WTC11 (cell line): Measurements from ENCODE around the gene MATN3. TPM values are rescaled to one million over a fixed set of nuclear protein-coding genes. Genes with fewer than 3 reads are reported as not detected.

Experiments
- ATAC-seq: fragments of 200-7000 bp; cut with Tn5 transposase; 2 replicates; pipeline ENCODE4 v1.10.0; 2021; ENCODE audit warnings: mild to moderate bottlenecking, moderate library complexity
- CTCF ChIA-PET: fragments of 300-600 bp; sonication (Branson Sonifier 250); formaldehyde crosslinking; loops from one replicate; lab custom pipeline; 2021; ENCODE audit warnings: antibody characterized with exemption; lab: Charles Lee
- POLR2A ChIA-PET: fragments of 350-600 bp; sonication (Branson Sonifier 250); formaldehyde crosslinking; loops from one replicate; lab custom pipeline; 2021; ENCODE audit warnings: antibody characterized with exemption; lab: Charles Lee
- DNase-seq: peaks from one replicate; pipeline ENCODE4 v3.0.0; 2021; ENCODE audit warnings: low spot score
- H3K27ac Mint-ChIP-seq: 2 replicates; pipeline ENCODE4 v1.8.0; 2021; ENCODE audit warnings: mixed read lengths
- H3K27me3 Mint-ChIP-seq: 2 replicates; pipeline ENCODE4 v1.8.0; 2021; ENCODE audit warnings: low read depth, mild to moderate bottlenecking, moderate library complexity, mixed read lengths
- H3K36me3 Mint-ChIP-seq: 2 replicates; pipeline ENCODE4 v1.8.0; 2021; ENCODE audit warnings: mixed read lengths
- H3K4me1 Mint-ChIP-seq: 2 replicates; pipeline ENCODE4 v1.8.0; 2022; ENCODE audit warnings: mixed read lengths
- H3K4me3 Mint-ChIP-seq: 2 replicates; pipeline ENCODE4 v1.8.0; 2021; ENCODE audit warnings: mild to moderate bottlenecking, moderate library complexity, mixed read lengths
- H3K9me3 Mint-ChIP-seq: 2 replicates; pipeline ENCODE4 v1.8.0; 2021; ENCODE audit warnings: mixed read lengths
- ATF1 ChIP-seq: sonication (generic); formaldehyde crosslinking; IDR thresholded peaks from 2 replicates; pipeline ENCODE4 v1.8.1; 2023; ENCODE audit warnings: mild to moderate bottlenecking, moderate library complexity, missing genetic modification reagents
- CREB1 ChIP-seq: sonication (generic); formaldehyde crosslinking; IDR thresholded peaks from 2 replicates; pipeline ENCODE4 v1.8.0; 2023; ENCODE audit warnings: mild to moderate bottlenecking, missing genetic modification reagents
- ETV6 ChIP-seq: sonication (generic); formaldehyde crosslinking; IDR thresholded peaks from 2 replicates; pipeline ENCODE4 v1.8.1; 2022; ENCODE audit warnings: mild to moderate bottlenecking, missing genetic modification reagents
- JAZF1 ChIP-seq: fragments of 250-450 bp; sonication (Bioruptor Pico); IDR thresholded peaks from 2 replicates; pipeline ENCODE4 v1.9.0; 2021; ENCODE audit warnings: moderate library complexity, mild to moderate bottlenecking, inconsistent platforms
- OVOL2 ChIP-seq: fragments of 250-450 bp; sonication (Bioruptor Pico); IDR thresholded peaks from 2 replicates; pipeline ENCODE4 v1.9.0; 2021; ENCODE audit warnings: mild to moderate bottlenecking, borderline replicate concordance
- RELA ChIP-seq: sonication (generic); formaldehyde crosslinking; IDR thresholded peaks from 2 replicates; pipeline ENCODE4 v1.8.1; 2022; ENCODE audit warnings: missing genetic modification reagents, mild to moderate bottlenecking, borderline replicate concordance
- SOX15 ChIP-seq: fragments of 250-450 bp; sonication (Bioruptor Pico); IDR thresholded peaks from 2 replicates; pipeline ENCODE4 v1.9.0; 2021; ENCODE audit warnings: mild to moderate bottlenecking
- ZNF232 ChIP-seq: sonication (generic); formaldehyde crosslinking; IDR thresholded peaks from 2 replicates; pipeline ENCODE4 v1.8.0; 2022; ENCODE audit warnings: mild to moderate bottlenecking, missing genetic modification reagents
- ZNF416 ChIP-seq: fragments of 250-450 bp; sonication (Bioruptor Pico); IDR thresholded peaks from 2 replicates; pipeline ENCODE4 v1.9.0; 2021; ENCODE audit warnings: mild to moderate bottlenecking, inconsistent platforms
- total RNA-seq: library from RNA; stranded (reverse); gene quantifications from 3 replicates; pipeline ENCODE4 v1.2.3, GENCODE V29; 2021
- TF ChIP-seq, protein P1 (sequence below): sonication (generic); formaldehyde crosslinking; IDR thresholded peaks from 2 replicates; pipeline ENCODE4 v1.8.0; 2022; ENCODE audit warnings: mild to moderate bottlenecking, missing genetic modification reagents
- TF ChIP-seq, protein P2 (sequence below): sonication (generic); formaldehyde crosslinking; conservative IDR thresholded peaks from 2 replicates; pipeline ENCODE4 v1.8.1; 2022; ENCODE audit warnings: mild to moderate bottlenecking, missing genetic modification reagents
- TF ChIP-seq, protein P3 (sequence below): sonication (generic); formaldehyde crosslinking; IDR thresholded peaks from 2 replicates; pipeline ENCODE4 v1.8.1; 2023; ENCODE audit warnings: mild to moderate bottlenecking, moderate library complexity, missing genetic modification reagents
- TF ChIP-seq, protein P4 (sequence below): sonication (generic); formaldehyde crosslinking; IDR thresholded peaks from 2 replicates; pipeline ENCODE4 v1.8.1; 2022; ENCODE audit warnings: mild to moderate bottlenecking, missing genetic modification reagents, moderate library complexity, borderline replicate concordance
- TF ChIP-seq, protein P5 (sequence below): sonication (generic); formaldehyde crosslinking; IDR thresholded peaks from 2 replicates; pipeline ENCODE4 v1.8.1; 2022; ENCODE audit warnings: mild to moderate bottlenecking, moderate library complexity, missing genetic modification reagents
- TF ChIP-seq, protein P6 (sequence below): sonication (generic); formaldehyde crosslinking; IDR thresholded peaks from 2 replicates; pipeline ENCODE4 v1.8.1; 2023; ENCODE audit warnings: mild to moderate bottlenecking, missing genetic modification reagents
- TF ChIP-seq, protein P7 (sequence below): fragments of 200-600 bp; IDR thresholded peaks from 2 replicates; pipeline ENCODE4 v1.8.0; 2022; ENCODE audit warnings: antibody characterized with exemption
- TF ChIP-seq, protein P8 (sequence below): fragments of 250-450 bp; sonication (Bioruptor Pico); IDR thresholded peaks from 2 replicates; pipeline ENCODE4 v1.9.0; 2021; ENCODE audit warnings: mild to moderate bottlenecking

Gene MATN3
- total RNA-seq, 1 experiment from 2014 or later, result 6.3 TPM

DNA sequence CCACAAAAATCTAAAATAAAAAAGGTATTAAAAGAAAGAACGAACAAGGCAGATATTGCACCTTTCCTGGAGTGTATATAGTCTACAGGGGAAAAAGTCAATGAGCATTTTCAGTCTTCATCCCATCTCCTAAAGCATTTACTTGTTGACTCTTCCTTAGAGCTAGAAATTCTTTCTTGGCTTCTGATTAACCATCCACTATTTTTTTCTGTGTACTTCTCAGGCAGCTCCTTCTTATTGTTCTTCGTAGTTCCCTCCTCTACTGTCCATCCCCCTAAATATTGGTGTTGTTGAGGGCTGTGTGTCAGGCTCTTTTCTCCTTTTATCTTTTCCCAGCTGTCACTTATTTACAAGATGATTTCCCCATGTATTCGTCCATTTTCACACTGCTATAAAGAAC lies 42.5 kb upstream of the MATN3 start (continued):
- TF ChIP-seq, protein P1, sequence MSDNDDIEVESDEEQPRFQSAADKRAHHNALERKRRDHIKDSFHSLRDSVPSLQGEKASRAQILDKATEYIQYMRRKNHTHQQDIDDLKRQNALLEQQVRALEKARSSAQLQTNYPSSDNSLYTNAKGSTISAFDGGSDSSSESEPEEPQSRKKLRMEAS (CRISPR knock-in tag), result no peak
- TF ChIP-seq, protein P2, sequence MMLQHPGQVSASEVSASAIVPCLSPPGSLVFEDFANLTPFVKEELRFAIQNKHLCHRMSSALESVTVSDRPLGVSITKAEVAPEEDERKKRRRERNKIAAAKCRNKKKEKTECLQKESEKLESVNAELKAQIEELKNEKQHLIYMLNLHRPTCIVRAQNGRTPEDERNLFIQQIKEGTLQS (CRISPR knock-in tag), result no peak
- TF ChIP-seq, protein P3, sequence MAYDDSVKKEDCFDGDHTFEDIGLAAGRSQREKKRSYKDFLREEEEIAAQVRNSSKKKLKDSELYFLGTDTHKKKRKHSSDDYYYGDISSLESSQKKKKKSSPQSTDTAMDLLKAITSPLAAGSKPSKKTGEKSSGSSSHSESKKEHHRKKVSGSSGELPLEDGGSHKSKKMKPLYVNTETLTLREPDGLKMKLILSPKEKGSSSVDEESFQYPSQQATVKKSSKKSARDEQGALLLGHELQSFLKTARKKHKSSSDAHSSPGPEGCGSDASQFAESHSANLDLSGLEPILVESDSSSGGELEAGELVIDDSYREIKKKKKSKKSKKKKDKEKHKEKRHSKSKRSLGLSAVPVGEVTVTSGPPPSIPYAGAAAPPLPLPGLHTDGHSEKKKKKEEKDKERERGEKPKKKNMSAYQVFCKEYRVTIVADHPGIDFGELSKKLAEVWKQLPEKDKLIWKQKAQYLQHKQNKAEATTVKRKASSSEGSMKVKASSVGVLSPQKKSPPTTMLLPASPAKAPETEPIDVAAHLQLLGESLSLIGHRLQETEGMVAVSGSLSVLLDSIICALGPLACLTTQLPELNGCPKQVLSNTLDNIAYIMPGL (CRISPR knock-in tag), result no peak
- TF ChIP-seq, protein P4, sequence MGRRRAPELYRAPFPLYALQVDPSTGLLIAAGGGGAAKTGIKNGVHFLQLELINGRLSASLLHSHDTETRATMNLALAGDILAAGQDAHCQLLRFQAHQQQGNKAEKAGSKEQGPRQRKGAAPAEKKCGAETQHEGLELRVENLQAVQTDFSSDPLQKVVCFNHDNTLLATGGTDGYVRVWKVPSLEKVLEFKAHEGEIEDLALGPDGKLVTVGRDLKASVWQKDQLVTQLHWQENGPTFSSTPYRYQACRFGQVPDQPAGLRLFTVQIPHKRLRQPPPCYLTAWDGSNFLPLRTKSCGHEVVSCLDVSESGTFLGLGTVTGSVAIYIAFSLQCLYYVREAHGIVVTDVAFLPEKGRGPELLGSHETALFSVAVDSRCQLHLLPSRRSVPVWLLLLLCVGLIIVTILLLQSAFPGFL (CRISPR knock-in tag), result no peak
- TF ChIP-seq RELA (no peak), ZNF232 (CRISPR knock-in tag) (no peak), CREB1 (CRISPR knock-in tag) (no peak)
- TF ChIP-seq, protein P5, sequence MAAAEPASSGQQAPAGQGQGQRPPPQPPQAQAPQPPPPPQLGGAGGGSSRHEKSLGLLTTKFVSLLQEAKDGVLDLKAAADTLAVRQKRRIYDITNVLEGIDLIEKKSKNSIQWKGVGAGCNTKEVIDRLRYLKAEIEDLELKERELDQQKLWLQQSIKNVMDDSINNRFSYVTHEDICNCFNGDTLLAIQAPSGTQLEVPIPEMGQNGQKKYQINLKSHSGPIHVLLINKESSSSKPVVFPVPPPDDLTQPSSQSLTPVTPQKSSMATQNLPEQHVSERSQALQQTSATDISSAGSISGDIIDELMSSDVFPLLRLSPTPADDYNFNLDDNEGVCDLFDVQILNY (CRISPR knock-in tag), result no peak

DNA sequence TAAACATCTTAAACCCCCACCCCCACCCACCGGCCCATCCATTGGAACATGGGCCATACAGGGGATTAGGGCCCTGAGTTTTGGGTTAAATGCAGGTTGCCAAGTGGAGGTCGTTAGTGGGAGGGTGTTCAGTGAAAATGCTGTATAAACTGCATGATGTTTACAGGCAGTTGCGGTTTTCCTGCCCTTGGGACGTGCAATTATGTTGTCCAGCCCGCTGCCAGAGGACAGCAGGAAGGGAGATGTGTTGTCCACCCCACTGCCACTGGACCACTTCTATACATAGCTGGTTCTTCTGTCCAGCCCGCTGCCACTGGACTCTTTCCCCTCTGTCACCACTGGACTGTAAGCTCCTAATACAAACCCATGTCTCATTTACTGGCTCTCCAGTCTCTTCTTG lies 41.7 kb upstream of the MATN3 start:
- Mint-ChIP-seq H3K4me3 (no peak overlapping the region), H3K27me3 (peaks cover 17% of the 10 kb centered on the region), H3K9me3 (no peaks in the 10 kb centered on the region), H3K36me3 (no peaks in the 10 kb centered on the region), H3K27ac (no peak overlapping the region), H3K4me1 (peaks cover 11% of the 10 kb centered on the region)
- ChIA-PET CTCF (interaction anchor here (1.2 kb wide), 1 partner anchor 39 kb away, joined by 5 read pairs; no protein-coding TSS in a partner anchor), POLR2A (no interaction called here)
- no peak for ATAC-seq
- TF ChIP-seq, protein P6, sequence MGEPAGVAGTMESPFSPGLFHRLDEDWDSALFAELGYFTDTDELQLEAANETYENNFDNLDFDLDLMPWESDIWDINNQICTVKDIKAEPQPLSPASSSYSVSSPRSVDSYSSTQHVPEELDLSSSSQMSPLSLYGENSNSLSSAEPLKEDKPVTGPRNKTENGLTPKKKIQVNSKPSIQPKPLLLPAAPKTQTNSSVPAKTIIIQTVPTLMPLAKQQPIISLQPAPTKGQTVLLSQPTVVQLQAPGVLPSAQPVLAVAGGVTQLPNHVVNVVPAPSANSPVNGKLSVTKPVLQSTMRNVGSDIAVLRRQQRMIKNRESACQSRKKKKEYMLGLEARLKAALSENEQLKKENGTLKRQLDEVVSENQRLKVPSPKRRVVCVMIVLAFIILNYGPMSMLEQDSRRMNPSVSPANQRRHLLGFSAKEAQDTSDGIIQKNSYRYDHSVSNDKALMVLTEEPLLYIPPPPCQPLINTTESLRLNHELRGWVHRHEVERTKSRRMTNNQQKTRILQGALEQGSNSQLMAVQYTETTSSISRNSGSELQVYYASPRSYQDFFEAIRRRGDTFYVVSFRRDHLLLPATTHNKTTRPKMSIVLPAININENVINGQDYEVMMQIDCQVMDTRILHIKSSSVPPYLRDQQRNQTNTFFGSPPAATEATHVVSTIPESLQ (CRISPR knock-in tag), result no peak
- TF ChIP-seq OVOL2 (CRISPR knock-in tag) (no peak), JAZF1 (no peak), RELA (no peak), ATF1 (no peak), SOX15 (CRISPR knock-in tag) (no peak), ETV6 (CRISPR knock-in tag) (no peak), ZNF416 (CRISPR knock-in tag) (no peak)
- TF ChIP-seq, protein P1 (CRISPR knock-in tag), result no peak
- TF ChIP-seq, protein P4 (CRISPR knock-in tag), result no peak
- TF ChIP-seq, protein P7, sequence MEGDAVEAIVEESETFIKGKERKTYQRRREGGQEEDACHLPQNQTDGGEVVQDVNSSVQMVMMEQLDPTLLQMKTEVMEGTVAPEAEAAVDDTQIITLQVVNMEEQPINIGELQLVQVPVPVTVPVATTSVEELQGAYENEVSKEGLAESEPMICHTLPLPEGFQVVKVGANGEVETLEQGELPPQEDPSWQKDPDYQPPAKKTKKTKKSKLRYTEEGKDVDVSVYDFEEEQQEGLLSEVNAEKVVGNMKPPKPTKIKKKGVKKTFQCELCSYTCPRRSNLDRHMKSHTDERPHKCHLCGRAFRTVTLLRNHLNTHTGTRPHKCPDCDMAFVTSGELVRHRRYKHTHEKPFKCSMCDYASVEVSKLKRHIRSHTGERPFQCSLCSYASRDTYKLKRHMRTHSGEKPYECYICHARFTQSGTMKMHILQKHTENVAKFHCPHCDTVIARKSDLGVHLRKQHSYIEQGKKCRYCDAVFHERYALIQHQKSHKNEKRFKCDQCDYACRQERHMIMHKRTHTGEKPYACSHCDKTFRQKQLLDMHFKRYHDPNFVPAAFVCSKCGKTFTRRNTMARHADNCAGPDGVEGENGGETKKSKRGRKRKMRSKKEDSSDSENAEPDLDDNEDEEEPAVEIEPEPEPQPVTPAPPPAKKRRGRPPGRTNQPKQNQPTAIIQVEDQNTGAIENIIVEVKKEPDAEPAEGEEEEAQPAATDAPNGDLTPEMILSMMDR, result no peak
- TF ChIP-seq, protein P8, sequence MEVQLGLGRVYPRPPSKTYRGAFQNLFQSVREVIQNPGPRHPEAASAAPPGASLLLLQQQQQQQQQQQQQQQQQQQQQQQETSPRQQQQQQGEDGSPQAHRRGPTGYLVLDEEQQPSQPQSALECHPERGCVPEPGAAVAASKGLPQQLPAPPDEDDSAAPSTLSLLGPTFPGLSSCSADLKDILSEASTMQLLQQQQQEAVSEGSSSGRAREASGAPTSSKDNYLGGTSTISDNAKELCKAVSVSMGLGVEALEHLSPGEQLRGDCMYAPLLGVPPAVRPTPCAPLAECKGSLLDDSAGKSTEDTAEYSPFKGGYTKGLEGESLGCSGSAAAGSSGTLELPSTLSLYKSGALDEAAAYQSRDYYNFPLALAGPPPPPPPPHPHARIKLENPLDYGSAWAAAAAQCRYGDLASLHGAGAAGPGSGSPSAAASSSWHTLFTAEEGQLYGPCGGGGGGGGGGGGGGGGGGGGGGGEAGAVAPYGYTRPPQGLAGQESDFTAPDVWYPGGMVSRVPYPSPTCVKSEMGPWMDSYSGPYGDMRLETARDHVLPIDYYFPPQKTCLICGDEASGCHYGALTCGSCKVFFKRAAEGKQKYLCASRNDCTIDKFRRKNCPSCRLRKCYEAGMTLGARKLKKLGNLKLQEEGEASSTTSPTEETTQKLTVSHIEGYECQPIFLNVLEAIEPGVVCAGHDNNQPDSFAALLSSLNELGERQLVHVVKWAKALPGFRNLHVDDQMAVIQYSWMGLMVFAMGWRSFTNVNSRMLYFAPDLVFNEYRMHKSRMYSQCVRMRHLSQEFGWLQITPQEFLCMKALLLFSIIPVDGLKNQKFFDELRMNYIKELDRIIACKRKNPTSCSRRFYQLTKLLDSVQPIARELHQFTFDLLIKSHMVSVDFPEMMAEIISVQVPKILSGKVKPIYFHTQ (CRISPR knock-in tag), result no peak
- DNase-seq, result no peak
